Stimulated activated CD8-positive, alpha-beta memory T cell treated with anti-CD3 and anti-CD28 coated beads, Interleukin-4, amount 100 ng/mL, for 48 hours (primary cell): Measurements from ENCODE around the gene IGFBP7.

ENCODE experiments used
- DNase-seq: peaks from one replicate; pipeline ENCODE4 v3.0.0-alpha.2; 2020

The IGFBP7 gene

GRCh38 chr4:57093845-57094831 lies 16.0 kb downstream of the IGFBP7 start:
- DNase-seq: no peak

- DNase-seq: no peak
Measured at GRCh38 chr4:57091657-57092162, 18.5 kb downstream of the IGFBP7 start.

GRCh38 chr4:57090079-57090478 lies 20.1 kb downstream of the IGFBP7 start:
- DNase-seq: no peak

- no peak for DNase-seq
Measured at GRCh38 chr4:57089549-57089948, 20.6 kb downstream of the IGFBP7 start.

GRCh38 chr4:57086031-57086723 lies 24.0 kb downstream of the IGFBP7 start:
- no peak for DNase-seq

- DNase-seq: no peak
Measured at GRCh38 chr4:57085278-57085677, 24.9 kb downstream of the IGFBP7 start.

- DNase-seq: no peak
Measured at GRCh38 chr4:57084360-57084759, 25.8 kb downstream of the IGFBP7 start.

- no peak for DNase-seq
Measured at GRCh38 chr4:57083090-57083489, 27.1 kb downstream of the IGFBP7 start.

GRCh38 chr4:57081651-57082621 lies 28.2 kb downstream of the IGFBP7 start:
- DNase-seq: no peak

- no peak for DNase-seq
Measured at GRCh38 chr4:57080781-57081650, 29.2 kb downstream of the IGFBP7 start.

- no peak for DNase-seq
Measured at GRCh38 chr4:57078685-57079521, 31.3 kb downstream of the IGFBP7 start.

GRCh38 chr4:57077550-57078343 lies 32.4 kb downstream of the IGFBP7 start:
- no peak for DNase-seq

- no peak for DNase-seq
Measured at GRCh38 chr4:57076646-57077045, 33.5 kb downstream of the IGFBP7 start.

GRCh38 chr4:57075367-57075766 lies 34.8 kb downstream of the IGFBP7 start:
- DNase-seq: no peak

GRCh38 chr4:57074744-57075143 lies 35.4 kb downstream of the IGFBP7 start:
- DNase-seq: no peak

GRCh38 chr4:57073559-57073958 lies 36.6 kb downstream of the IGFBP7 start:
- no peak for DNase-seq

GRCh38 chr4:57071326-57071725 lies 38.9 kb downstream of the IGFBP7 start:
- DNase-seq: no peak

- DNase-seq: no peak
Measured at GRCh38 chr4:57070461-57070860, 39.7 kb downstream of the IGFBP7 start.

- DNase-seq: no peak
Measured at GRCh38 chr4:57068237-57068981, 41.8 kb downstream of the IGFBP7 start.
